Activated naive CD4-positive, alpha-beta T cell treated with anti-CD3 and anti-CD28 coated beads, Interleukin-2, amount 50 U/mL, for 16 hours (primary cell): ENCODE results near the gene ZNF584.
"Not testable (repeated sequence)": the region's sequence is repeated elsewhere in the genome, so short reads cannot be mapped to it uniquely, and the experiment has no call there.

Experiments used
- DNase-seq: peaks from one replicate; pipeline ENCODE4 v3.0.0-alpha.2; 2020

The ZNF584 gene

GRCh38 chr19:58407658-58408151 is 744 bp upstream of the ZNF584 start:
- no peak for DNase-seq

- DNase-seq, result no peak
These were observed 751 bp downstream of the ZNF584 start for GRCh38 chr19:58409010-58409790.

GRCh38 chr19:58416604-58417003 is 8.2 kb downstream of the ZNF584 start:
- no peak for DNase-seq

DNA sequence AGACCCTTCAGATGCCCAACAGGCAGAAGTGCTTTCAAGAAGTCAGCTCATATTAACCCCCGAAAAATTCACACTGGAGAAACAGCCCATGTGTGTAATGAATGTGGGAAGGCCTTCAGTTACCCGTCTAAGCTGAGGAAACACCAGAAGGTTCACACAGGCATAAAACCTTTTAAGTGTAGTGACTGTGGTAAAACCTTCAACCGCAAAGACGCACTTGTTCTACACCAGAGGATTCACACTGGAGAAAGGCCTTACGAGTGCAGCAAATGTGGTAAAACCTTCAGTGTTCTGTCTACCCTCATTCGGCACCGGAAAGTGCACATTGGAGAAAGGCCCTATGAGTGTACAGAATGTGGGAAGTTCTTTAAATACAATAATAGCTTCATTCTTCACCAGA is 8.6 kb downstream of the ZNF584 start:
- DNase-seq, result no peak

DNA sequence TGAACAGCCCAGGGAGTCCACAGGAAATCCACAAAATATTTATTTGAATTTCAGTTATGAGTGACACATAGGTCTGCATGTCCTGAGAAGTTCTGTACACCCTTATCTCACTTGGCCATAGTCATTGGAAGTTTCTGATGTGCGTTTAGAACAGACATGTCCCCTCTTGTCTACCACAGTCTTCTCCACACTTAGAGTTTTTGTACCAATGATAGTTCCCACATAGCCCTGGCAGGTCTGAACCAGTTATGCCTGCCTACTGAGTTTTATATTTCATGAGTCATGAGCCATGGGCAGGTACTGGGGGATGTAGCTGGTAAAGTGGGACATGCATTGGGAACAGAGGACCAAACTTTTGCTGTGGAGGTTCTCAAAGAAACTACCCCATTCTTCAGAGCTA is 20.2 kb downstream of the ZNF584 start:
- no peak for DNase-seq

GRCh38 chr19:58429745-58430144 is 21.3 kb downstream of the ZNF584 start:
- DNase-seq, result no peak

DNA sequence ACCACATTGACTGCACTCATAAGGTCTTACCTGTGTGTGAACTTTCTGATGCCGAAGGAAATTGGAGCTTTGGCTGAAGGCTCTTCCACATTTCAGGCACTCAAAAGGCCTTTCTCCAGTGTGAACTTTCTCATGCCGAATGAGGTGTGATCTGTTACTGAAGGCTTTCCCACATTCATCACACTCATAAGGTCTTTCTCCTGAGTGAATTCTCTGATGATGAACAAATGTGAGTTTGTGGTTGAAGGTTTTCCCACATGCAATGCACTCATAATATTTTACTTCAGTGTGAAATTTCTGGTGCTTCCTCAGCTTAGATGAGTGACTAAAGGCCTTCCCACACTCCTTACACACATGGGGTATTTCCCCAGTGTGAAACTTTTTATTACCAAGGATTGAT is 25.8 kb downstream of the ZNF584 start:
- DNase-seq, result no peak

DNA sequence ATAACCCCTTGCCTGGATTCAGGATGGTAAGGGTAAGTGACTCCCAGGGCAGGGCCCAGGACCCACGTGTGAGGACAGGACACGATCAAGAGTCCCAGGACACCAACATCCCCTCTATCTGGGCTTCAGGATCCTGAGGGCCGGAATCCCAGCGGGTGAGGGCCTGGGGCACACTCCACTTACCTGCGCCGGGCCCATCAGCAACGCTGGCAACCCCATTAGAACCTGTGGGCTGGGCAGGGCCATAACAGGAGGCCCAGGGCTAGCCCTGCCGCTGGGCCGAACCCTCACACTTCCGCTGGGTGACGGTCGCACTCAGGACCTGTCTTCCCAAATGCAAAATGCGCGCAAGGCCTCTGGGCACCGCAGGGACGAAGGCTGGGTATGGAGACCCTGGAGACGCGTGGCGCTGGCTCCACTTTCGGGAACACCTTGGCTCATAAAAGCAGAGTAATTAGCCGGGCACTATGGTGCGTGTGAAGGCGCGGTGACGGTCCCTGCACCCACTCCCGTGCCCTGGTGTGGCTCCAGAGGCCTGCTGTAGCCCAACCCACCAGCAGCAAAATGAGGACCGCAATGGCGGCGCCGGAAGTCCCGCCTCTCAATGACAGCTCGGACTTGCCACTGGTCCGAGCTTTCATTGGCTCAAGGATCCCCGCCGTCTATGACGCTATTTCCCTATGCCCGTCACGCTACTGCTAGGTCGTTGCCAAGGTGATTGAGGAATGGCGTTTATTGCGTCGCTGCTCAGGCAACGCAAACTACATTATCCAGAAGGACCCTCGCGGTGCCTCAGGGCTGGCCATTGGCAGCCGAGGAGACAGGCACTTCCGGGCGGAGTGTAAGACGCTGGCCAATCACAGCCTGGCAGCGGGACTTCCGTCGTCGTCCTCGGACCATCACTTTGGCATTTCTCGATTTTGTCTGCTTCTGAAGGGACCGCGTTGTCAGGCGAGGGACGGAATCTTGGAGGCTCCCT is 31.4 kb downstream of the ZNF584 start, which contains the start of gene ZNF132:
TSS of gene ZNF132 (minus strand) at position 578 of the 979 bp plus-strand sequence. CDS start at position 246, 332 bp downstream.
- peak; percentile 94 for DNase-seq

DNA sequence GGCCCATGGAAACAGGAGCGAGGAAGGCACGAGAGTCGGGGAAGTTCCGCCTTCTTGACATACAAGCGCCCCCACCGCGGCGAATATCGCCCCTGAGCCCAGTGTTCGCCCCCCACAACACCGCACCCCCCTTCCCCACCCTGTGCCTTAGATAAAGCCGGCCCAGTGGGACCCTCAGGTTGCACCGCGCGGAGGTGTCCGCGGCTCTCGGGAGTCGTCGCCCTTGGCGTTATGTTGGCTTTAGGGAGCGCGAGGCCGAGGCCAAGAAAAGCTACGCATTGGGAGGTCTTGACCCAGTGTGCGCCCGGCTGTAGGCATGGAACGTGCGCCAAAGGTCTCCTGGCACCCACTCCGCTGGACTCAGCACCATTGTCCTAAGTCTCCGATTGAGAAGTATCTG is 32.1 kb downstream of the ZNF584 start:
- no peak for DNase-seq

DNA sequence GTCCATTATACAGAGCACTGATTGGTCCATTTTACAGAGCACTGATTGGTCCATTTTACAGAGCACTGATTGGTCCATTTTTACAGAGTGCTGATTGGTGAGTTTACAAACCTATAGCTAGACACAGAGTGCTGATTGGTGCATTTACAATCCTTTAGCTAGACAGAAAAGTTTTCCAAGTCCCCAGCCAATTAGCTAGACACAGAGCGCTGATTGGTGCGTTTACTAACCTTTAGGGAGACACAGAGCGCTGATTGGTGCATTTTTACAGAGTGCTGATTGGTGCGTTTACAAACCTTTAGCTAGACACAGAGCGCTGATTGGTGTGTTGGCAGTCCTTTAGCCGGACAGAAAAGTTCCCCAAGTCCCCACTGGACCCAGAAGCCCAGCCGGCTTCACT is 34.5 kb downstream of the ZNF584 start:
- not testable (repeated sequence) for DNase-seq

- DNase-seq, result not testable (repeated sequence)
These were observed 40.4 kb downstream of the ZNF584 start for GRCh38 chr19:58448860-58449259.

- DNase-seq, result not testable (repeated sequence)
These were observed 41.5 kb downstream of the ZNF584 start for GRCh38 chr19:58449980-58450379.

- DNase-seq, result no peak
These were observed 42.5 kb downstream of the ZNF584 start for GRCh38 chr19:58450856-58451357.

GRCh38 chr19:58451358-58452101 is 43.1 kb downstream of the ZNF584 start, which contains the start of gene ZNF324B:
TSS of gene ZNF324B (plus strand) at chr19:58451622. CDS start at chr19:58453702, 2,080 bp downstream.
- DNase-seq, result peak; percentile 98

DNA sequence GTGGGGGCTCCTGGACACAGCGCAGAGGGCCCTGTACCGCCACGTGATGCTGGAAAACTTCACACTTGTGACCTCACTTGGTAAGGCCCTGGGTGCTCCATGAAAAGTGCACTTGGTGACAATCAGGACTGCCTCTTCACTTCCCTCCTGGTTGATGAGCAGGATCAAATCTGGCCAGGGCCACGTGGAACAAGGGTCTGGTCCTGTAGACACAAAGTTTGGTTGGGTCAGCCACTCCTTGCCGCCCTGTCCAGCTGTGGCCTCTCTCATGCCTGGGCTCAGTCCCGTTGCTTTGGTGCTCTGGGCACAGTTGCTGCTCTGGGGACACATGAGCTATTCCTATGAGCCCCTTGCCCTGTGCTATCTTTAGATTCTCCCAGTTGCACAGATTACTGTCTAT is 45.3 kb downstream of the ZNF584 start:
- DNase-seq, result no peak

DNA sequence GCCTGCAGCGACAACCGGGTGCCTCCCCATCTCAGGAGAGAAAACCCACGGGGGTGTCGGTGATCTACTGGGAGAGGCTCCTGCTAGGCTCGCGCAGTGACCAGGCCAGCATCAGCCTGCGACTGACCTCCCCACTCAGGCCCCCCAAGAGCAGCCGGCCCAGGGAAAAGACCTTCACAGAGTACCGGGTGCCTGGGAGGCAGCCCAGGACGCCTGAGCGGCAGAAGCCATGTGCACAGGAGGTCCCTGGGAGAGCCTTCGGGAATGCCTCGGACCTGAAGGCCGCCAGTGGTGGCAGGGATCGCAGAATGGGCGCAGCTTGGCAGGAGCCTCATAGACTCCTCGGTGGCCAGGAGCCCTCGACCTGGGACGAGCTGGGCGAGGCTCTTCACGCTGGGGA is 46.9 kb downstream of the ZNF584 start:
- DNase-seq, result no peak

GRCh38 chr19:58456111-58456510 is 47.7 kb downstream of the ZNF584 start:
- DNase-seq, result no peak

- DNase-seq, result no peak
These were observed 51.6 kb downstream of the ZNF584 start for GRCh38 chr19:58460039-58460438.

DNA sequence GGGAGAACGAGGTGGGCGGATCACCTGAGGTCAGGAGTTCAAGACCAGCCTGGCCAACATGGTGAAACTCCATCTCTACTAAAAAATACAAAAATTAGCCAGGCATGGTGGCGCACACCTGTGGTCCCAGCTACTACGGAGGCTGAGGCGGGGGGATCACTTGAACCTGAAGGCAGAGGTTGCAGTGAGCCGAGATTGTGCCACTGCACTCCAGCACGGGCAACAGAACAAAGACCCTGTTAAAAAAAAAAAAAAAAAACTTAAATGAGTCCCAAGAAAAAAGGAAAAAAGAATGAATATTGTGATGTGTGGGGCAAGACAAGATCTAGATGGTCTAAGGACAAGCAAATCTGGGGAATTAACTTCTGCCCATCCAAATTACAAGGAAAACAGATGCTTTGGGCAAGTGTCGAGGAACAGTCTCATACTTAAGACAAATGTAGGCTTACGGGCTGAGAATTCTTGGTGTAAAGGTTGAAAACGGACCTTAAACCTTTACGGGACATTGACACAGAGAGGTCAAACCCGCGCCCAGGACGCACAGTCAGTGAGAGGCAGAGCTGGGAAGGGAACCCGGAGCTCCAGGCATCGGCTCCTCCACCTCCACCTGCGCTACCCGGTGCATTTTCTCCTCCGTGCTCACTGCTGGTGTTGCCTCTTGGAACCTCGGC is 57.8 kb downstream of the ZNF584 start:
- DNase-seq, result no peak

GRCh38 chr19:58466760-58467589 is 58.5 kb downstream of the ZNF584 start, which contains the start of gene ZNF324:
TSS of gene ZNF324 (plus strand) at chr19:58467080. CDS start at chr19:58469186, 2,106 bp downstream.
- peak; percentile 98 for DNase-seq
